ENCODE data around the gene NUPR1. TPM values are rescaled to one million over a fixed set of nuclear protein-coding genes. Genes with fewer than 3 reads are reported as not detected.
A peak's percentile ranks its signal among the peaks of the same experiment; 100 is the strongest.

NUPR1 gene
- total and polyA plus RNA-seq, 2 of the 13 experiments (the other 11 are each of a cell fraction or from before 2014, with no cell fraction given) = 18.0 to 25.6 TPM

- TF ChIP-seq NR2F2 (IDR thresholded peaks at IDR 0.05; ENCODE audit: borderline replicate concordance, low read depth) = no peak
- TF ChIP-seq KLF12 (CRISPR knock-in tag; IDR thresholded peaks at IDR 0.05; ENCODE audit: borderline replicate concordance) = no peak
- TF ChIP-seq ZNF362 (CRISPR knock-in tag; IDR thresholded peaks at IDR 0.05; ENCODE audit: borderline replicate concordance) = peak; percentile 99
- TF ChIP-seq ZFP90 (CRISPR knock-in tag; IDR thresholded peaks at IDR 0.05; ENCODE audit: borderline replicate concordance) = peak; percentile 91; the same call in 1 of the 2 replicates
- peak; percentile 95 for TF ChIP-seq ZNF749 (CRISPR knock-in tag; IDR thresholded peaks at IDR 0.05; ENCODE audit: borderline replicate concordance)
- peak; percentile 96; the same call in 1 of the 2 replicates for TF ChIP-seq TMF1 (CRISPR knock-in tag; IDR thresholded peaks at IDR 0.05; ENCODE audit: low read depth)
- no peak for TF ChIP-seq NR2F6 (IDR thresholded peaks at IDR 0.05)
- peak; percentile 56 for TF ChIP-seq NR2F6 (CRISPR knock-in tag; IDR thresholded peaks at IDR 0.05)
- TF ChIP-seq SRSF4 (IDR thresholded peaks at IDR 0.05; ENCODE audit: low read depth, low read length, poor library complexity, severe bottlenecking) = no peak
- peak; percentile 82; the same call in 1 of the 2 replicates for TF ChIP-seq NAIF1 (CRISPR knock-in tag; IDR thresholded peaks at IDR 0.05; ENCODE audit: borderline replicate concordance)
- TF ChIP-seq SKI (IDR thresholded peaks at IDR 0.05; ENCODE audit: partially characterized antibody) = peak; percentile 45
- TF ChIP-seq ZNF616 (CRISPR knock-in tag; IDR thresholded peaks at IDR 0.05; ENCODE audit: low read depth) = peak; percentile 81
- no peak for TF ChIP-seq ARID3A (IDR thresholded peaks at IDR 0.05; ENCODE audit: low read depth, low read length)
- TF ChIP-seq AHDC1 (CRISPR knock-in tag; IDR thresholded peaks at IDR 0.05; ENCODE audit: borderline replicate concordance) = no peak
- peak; percentile 87 for TF ChIP-seq RBM39 (IDR thresholded peaks at IDR 0.05; ENCODE audit: low read depth, low read length, poor library complexity, severe bottlenecking)
- no peak; the same call in 1 of the 2 replicates for TF ChIP-seq PBX3 (CRISPR knock-in tag; IDR thresholded peaks at IDR 0.05; ENCODE audit: borderline replicate concordance)
- no peak for TF ChIP-seq CENPX (CRISPR knock-in tag; IDR thresholded peaks at IDR 0.05)
- TF ChIP-seq ZFX (CRISPR knock-in tag; IDR thresholded peaks at IDR 0.05; ENCODE audit: low read depth) = peak; percentile 99
Observed at GRCh38 chr16:28553776-28554633, 15.2 kb upstream of the NUPR1 start, which contains the start of gene SGF29 (continued).
